ENCODE data around the gene ITGB2.

DNA sequence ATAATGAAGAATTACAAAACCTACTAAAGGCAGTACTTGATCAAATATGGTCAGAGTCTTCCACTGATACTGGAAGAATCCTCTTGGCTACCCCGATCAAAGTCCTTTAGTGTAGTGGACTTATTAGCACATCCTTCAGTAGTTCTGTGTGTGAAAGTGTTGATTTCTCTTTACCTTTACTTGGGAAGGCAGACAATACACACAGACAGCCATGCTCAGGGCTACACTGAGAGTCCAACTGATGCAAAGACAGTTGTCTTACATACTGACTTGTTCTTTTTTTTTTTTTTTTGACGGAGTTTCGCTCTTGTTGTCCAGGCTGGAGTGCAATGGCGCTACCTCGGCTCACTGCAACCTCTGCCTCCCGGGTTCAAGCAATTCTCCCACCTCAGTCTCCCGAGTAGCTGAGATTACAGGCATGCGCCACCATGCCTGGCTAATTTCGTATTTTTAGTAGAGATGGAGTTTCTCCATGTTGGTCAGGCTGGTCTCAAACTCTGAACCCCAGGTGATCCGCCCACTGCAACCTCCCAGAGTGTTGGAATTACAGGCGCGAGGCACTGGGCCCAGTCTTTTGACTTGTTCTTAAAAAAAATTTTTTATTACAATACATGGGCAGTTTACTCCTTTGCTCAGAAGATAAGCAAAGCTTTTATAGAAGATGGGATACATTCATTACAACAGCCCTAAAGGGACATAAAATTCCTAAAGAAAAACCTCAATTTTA lies 43.7 kb downstream of the ITGB2 start:
- TF ChIP-seq, protein P1, sequence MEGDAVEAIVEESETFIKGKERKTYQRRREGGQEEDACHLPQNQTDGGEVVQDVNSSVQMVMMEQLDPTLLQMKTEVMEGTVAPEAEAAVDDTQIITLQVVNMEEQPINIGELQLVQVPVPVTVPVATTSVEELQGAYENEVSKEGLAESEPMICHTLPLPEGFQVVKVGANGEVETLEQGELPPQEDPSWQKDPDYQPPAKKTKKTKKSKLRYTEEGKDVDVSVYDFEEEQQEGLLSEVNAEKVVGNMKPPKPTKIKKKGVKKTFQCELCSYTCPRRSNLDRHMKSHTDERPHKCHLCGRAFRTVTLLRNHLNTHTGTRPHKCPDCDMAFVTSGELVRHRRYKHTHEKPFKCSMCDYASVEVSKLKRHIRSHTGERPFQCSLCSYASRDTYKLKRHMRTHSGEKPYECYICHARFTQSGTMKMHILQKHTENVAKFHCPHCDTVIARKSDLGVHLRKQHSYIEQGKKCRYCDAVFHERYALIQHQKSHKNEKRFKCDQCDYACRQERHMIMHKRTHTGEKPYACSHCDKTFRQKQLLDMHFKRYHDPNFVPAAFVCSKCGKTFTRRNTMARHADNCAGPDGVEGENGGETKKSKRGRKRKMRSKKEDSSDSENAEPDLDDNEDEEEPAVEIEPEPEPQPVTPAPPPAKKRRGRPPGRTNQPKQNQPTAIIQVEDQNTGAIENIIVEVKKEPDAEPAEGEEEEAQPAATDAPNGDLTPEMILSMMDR (IDR thresholded peaks at IDR 0.05; ENCODE audit: low read depth, low read length): no peak
- TF ChIP-seq, protein P2, sequence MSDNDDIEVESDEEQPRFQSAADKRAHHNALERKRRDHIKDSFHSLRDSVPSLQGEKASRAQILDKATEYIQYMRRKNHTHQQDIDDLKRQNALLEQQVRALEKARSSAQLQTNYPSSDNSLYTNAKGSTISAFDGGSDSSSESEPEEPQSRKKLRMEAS (IDR thresholded peaks at IDR 0.05; ENCODE audit: low read depth, low read length): no peak

Data from NB4 (cell line).